Lower lobe of right lung (tissue), 2 donors: ENCODE results near the gene EXD3. TPM values are rescaled to one million over a fixed set of nuclear protein-coding genes. Genes with fewer than 3 reads are reported as not detected.
"Not testable (repeated sequence)": the region's sequence is repeated elsewhere in the genome, so short reads cannot be mapped to it uniquely, and the experiment has no call there.

Experiments
- ATAC-seq, 2 donors: fragments of 200-7000 bp; cut with Tn5 transposase; one replicate each; pipeline ENCODE4 v1.9.1; 2020 to 2022; ENCODE audit warnings: mild to moderate bottlenecking in 2 of 2, moderate library complexity in 2 of 2
- DNase-seq: peaks from one replicate; pipeline ENCODE4 v3.0.0-alpha.2; 2020
- H3K27ac ChIP-seq: fragments of 200-600 bp; one replicate; pipeline ENCODE4 v1.8.0; 2022
- H3K27me3 ChIP-seq: fragments of 200-600 bp; one replicate; pipeline ENCODE4 v1.8.0; 2022; ENCODE audit warnings: low read depth
- H3K36me3 ChIP-seq: fragments of 200-600 bp; one replicate; pipeline ENCODE4 v1.8.0; 2022; ENCODE audit warnings: mild to moderate bottlenecking
- H3K4me1 ChIP-seq: fragments of 200-600 bp; one replicate; pipeline ENCODE4 v1.8.0; 2022
- H3K4me3 ChIP-seq: fragments of 200-600 bp; one replicate; pipeline ENCODE4 v1.8.0; 2022; ENCODE audit warnings: mild to moderate bottlenecking
- H3K9me3 ChIP-seq: fragments of 200-600 bp; one replicate; pipeline ENCODE4 v1.8.0; 2022
- intact Hi-C: fragments of 100-400 bp; cut with DNase I; formaldehyde crosslinking; loops from one replicate; pipeline ENCODE4 v1.11.0; 2022
- total RNA-seq: library from RNA; stranded (reverse); fragmentation: NEBNext Ultra II Directional; extraction: Animal tissue kit (Norgen Biotek cat#: 25700); gene quantifications from one replicate; pipeline ENCODE4 v1.2.1, GENCODE V29; 2021
- TF ChIP-seq, protein P1 (sequence below): fragments of 200-600 bp; IDR thresholded peaks from one replicate; pipeline ENCODE4 v1.8.0; 2022; ENCODE audit warnings: antibody characterized with exemption, mild to moderate bottlenecking
- donor health status: DM: no; HTN: yes; CAD: no; lungs with severe emphysema.

EXD3 gene
- total RNA-seq, 1 donor from 2014 or later, result 25.2 TPM

DNA sequence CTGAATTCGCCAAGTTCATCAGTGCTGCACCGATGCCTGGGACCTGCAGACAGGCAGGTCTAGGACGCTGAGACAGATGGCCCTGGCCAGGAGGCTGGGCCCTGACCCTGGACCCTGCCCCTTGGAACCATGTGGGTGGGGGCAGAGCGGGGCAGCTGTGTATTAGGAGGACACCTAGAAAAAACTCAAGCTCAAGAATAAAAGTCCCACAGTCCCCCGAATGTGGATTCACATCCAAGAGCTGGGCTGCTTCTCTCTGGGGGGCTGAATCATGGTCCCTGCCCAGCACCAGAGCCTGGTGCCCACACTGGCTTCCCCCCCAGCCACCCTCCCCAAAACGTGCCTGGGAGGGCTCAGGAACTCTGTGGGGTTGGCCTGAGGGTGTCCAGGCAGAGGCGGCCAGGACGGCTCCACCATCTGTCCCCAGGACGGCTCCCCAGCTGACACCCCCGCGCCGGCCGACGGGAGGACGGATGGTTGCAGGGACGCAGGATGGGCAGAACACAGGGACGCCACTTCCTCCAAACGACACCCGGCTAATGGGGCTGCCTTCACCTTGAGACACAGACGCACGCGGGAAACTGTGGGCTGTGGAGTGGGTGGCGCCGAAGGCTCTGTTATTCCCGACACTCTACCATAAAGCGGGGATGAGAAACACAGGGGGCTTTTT lies 34.9 kb downstream of the EXD3 start:
- intact Hi-C loops, result no loop called here
- peaks cover 32% of the 10 kb centered on the region for H3K4me1 ChIP-seq
- ATAC-seq (no peak), DNase-seq (no peak)
- no peak overlapping the region for H3K4me3 ChIP-seq
- H3K36me3 ChIP-seq, result no peaks in the 10 kb centered on the region
- no peaks in the 10 kb centered on the region for H3K9me3 ChIP-seq
- no peaks in the 10 kb centered on the region for H3K27me3 ChIP-seq
- TF ChIP-seq, protein P1, sequence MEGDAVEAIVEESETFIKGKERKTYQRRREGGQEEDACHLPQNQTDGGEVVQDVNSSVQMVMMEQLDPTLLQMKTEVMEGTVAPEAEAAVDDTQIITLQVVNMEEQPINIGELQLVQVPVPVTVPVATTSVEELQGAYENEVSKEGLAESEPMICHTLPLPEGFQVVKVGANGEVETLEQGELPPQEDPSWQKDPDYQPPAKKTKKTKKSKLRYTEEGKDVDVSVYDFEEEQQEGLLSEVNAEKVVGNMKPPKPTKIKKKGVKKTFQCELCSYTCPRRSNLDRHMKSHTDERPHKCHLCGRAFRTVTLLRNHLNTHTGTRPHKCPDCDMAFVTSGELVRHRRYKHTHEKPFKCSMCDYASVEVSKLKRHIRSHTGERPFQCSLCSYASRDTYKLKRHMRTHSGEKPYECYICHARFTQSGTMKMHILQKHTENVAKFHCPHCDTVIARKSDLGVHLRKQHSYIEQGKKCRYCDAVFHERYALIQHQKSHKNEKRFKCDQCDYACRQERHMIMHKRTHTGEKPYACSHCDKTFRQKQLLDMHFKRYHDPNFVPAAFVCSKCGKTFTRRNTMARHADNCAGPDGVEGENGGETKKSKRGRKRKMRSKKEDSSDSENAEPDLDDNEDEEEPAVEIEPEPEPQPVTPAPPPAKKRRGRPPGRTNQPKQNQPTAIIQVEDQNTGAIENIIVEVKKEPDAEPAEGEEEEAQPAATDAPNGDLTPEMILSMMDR, result no peak
- H3K27ac ChIP-seq, result peak overlapping the region; percentile 81

DNA sequence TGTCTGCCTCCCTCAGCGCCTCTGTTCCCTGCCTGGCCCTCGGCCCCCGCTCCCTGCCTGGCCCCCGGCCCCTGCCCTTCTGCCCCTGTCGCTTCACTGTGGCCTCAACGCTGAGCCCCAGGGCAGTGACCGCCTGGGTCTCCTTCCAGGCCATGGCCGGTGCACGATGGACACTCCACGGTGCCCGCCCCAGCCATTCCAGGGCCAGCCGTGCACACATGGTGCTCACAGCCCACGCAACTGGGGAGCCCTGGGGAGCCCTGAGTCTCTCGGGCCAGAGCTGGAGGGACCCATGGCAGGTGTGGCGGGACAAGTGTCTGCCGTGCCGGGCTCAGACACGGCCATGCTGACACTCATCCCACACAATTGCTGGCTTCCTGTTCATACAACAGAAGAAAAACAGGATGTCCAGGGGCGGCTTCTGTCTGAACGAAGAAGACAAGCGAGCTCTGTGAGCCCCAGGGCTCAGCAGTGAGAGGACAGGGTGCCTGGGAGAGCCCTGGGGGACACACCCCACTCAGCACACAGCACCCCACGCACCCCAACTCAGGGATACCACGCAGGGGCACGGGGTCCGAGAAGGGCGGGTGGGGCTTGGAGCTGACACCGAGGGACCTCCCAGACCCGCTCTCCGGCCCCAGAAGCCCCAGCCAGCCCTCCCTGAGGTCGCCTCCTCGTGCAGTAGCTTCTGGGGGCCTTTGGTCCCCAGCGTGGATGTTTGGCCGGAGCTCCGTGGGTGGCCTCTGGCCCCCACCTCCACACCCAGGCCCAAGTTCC lies 35.7 kb downstream of the EXD3 start:
- intact Hi-C loops, result no loop called here
- TF ChIP-seq, protein P1, result no peak

DNA sequence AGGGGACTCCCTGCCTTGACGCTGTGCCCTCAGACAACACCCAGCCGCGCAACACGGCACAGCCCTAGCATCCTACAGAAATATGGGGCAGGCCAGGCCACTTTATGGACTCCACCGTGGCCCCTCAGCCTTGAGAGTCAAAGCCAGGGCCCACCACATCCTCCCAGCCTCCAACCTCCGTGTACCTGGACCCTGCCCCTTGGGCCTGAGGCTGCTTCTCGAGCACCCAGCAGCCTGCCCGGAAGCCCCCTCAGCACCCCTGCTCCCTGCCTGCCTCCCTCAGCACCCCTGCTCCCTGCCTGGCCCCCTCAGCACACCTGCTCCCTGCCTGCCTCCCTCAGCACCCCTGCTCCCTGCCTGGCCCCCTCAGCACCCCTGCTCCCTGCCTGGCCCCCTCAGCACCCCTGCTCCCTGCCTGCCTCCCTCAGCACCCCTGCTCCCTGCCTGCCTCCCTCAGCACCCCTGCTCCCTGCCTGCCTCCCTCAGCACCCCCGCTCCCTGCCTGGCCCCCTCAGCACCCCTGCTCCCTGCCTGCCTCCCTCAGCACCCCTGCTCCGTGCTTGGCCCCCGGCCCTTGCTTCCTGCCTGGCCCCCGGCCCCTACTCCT lies 36.4 kb downstream of the EXD3 start:
- intact Hi-C loops, DNase-seq: not testable (repeated sequence)
- H3K27ac ChIP-seq, result peak overlapping the region; percentile 81

More for the DNA sequence above, 35.7 kb downstream of the EXD3 start:
- DNase-seq (no peak), ATAC-seq (no peak)
- H3K4me1 ChIP-seq, result peaks cover 32% of the 10 kb centered on the region
- no peaks in the 10 kb centered on the region for H3K9me3 ChIP-seq
- no peak overlapping the region for H3K4me3 ChIP-seq
- H3K27me3 ChIP-seq, result no peaks in the 10 kb centered on the region
- H3K36me3 ChIP-seq, result no peaks in the 10 kb centered on the region
- H3K27ac ChIP-seq, result peak overlapping the region; percentile 81

DNA sequence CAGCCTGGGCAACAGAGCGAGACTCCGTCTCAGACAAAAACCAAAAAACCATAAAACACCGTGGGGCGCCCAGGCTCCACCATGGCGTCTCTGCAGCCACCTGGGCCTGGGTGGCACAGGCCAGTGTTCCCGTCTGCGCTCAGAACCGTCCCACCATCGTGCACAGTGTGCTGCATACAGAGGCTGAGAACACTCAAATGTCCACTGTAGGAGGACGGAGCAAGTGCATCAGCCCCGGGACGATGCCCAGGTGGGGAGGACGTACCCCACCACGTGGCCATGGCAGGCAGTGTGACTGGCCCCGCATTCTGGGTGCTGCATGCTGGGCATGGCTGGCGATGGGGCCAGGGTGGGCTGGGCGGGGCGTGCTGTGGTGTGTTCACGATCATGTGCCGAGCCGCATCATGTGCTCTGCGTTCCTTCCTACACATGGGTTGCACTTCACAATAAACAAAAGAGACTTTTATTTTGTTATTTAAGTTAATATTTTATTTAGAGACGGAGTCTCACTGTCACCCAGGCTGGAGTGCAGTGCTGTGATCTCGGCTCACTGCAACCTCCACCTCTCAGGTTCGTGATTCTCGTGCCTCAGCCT lies 37.8 kb downstream of the EXD3 start:
- intact Hi-C loops, result no loop called here
- ATAC-seq, result no peak

More for the DNA sequence above, 36.4 kb downstream of the EXD3 start:
- ATAC-seq, H3K4me3 ChIP-seq, H3K27me3 ChIP-seq, H3K9me3 ChIP-seq, H3K36me3 ChIP-seq: not testable (repeated sequence)
- peaks cover 32% of the 10 kb centered on the region for H3K4me1 ChIP-seq

DNA sequence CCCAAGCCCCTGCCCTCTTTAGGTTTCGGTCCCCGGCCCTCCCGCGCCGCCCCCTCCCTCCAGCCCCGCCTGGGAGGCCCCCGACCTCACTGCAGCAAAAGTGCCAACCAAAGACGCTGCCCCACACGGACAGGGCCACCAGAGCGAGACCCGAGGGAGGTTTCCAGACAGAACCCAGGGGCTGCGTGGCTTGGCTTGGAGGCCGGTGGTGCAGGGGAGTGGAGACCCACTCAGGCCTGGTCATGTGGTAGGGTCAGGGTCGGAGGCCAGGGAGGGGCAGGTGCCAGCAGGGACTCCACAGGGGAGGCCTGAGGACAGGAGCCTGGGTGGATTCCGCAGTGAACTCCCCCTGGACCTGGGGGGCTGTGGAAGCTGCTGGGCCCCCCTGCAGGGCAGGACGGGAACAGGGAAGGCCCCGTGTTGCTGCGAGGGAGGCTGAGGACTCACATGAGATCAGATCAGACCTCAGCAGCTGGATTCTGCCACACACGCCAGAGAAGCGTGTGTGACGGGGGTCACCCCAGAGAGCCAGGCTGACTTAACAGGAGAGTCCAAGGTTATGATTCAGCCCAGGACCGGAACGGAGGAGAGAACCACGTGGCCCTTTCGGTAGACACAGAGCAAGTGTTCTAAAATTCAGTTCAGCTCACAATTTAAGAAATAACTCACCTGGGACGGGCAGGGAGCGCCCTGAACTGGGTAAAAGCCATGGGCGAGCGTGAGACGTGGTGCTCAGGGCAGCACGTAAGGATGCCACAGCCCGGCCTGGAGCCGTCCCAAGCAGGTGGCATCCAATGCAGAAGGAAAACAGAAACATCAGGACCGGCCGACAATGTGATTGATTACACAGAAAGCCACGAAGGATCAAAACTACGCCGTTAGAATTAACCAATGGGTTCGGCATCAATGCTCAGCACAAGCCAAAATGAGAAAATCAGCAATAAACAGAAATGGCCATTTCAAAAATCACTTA lies 38.9 kb downstream of the EXD3 start:
- no peak for DNase-seq
- Histone ChIP-seq H3K27me3 (no peaks in the 10 kb centered on the region), H3K9me3 (no peaks in the 10 kb centered on the region), H3K4me3 (no peak overlapping the region), H3K36me3 (no peaks in the 10 kb centered on the region), H3K4me1 (peaks cover 21% of the 10 kb centered on the region), H3K27ac (no peak overlapping the region)
- TF ChIP-seq, protein P1, result no peak
- intact Hi-C loops, result no loop called here
- no peak for ATAC-seq

More for the DNA sequence above, 37.8 kb downstream of the EXD3 start:
- TF ChIP-seq, protein P1, result no peak
- Histone ChIP-seq H3K4me1 (peaks cover 23% of the 10 kb centered on the region), H3K36me3 (no peaks in the 10 kb centered on the region), H3K9me3 (no peaks in the 10 kb centered on the region), H3K27me3 (no peaks in the 10 kb centered on the region), H3K27ac (no peak overlapping the region), H3K4me3 (no peak overlapping the region)
- DNase-seq, result no peak
